ENCODE results near the gene MYO7B.

Gene MYO7B

GRCh38 chr2:127627740-127628571 lies 92.5 kb downstream of the MYO7B start:
- DNase-seq = no peak

- DNase-seq = no peak
Measured at GRCh38 chr2:127628767-127629614, 93.5 kb downstream of the MYO7B start.

GRCh38 chr2:127629637-127630036 lies 94.2 kb downstream of the MYO7B start:
- DNase-seq = no peak

GRCh38 chr2:127630096-127630863 lies 94.8 kb downstream of the MYO7B start:
- DNase-seq = no peak

- no peak for DNase-seq
Measured at GRCh38 chr2:127630864-127631540, 95.5 kb downstream of the MYO7B start.

GRCh38 chr2:127631541-127631996 lies 96.1 kb downstream of the MYO7B start:
- no peak for DNase-seq

- no peak for DNase-seq
Measured at GRCh38 chr2:127631997-127632581, 96.6 kb downstream of the MYO7B start.

GRCh38 chr2:127632592-127633489 lies 97.4 kb downstream of the MYO7B start:
- no peak for DNase-seq

GRCh38 chr2:127633556-127634065 lies 98.1 kb downstream of the MYO7B start:
- DNase-seq = no peak

- no peak for DNase-seq
Measured at GRCh38 chr2:127634066-127634617, 98.7 kb downstream of the MYO7B start.

GRCh38 chr2:127634626-127635379 lies 99.3 kb downstream of the MYO7B start:
- DNase-seq = no peak

GRCh38 chr2:127635380-127636237 lies 100.1 kb downstream of the MYO7B start:
- DNase-seq = no peak

- DNase-seq = no peak
Measured at GRCh38 chr2:127636248-127637235, 101.1 kb downstream of the MYO7B start.

GRCh38 chr2:127637236-127637630 lies 101.8 kb downstream of the MYO7B start:
- no peak for DNase-seq

GRCh38 chr2:127637725-127638252 lies 102.3 kb downstream of the MYO7B start:
- no peak for DNase-seq

- no peak for DNase-seq
Measured at GRCh38 chr2:127638361-127639110, 103.1 kb downstream of the MYO7B start.

All from NCI-H748 treated with DMSO at 0.1 percent for 48 hours (cell line).